Measurements from ENCODE around the gene DENND1B. TPM values are rescaled to one million over a fixed set of nuclear protein-coding genes. Genes with fewer than 3 reads are reported as not detected.

Gene DENND1B
- total RNA-seq, 1 experiment from 2014 or later = 6.3 TPM

DNA sequence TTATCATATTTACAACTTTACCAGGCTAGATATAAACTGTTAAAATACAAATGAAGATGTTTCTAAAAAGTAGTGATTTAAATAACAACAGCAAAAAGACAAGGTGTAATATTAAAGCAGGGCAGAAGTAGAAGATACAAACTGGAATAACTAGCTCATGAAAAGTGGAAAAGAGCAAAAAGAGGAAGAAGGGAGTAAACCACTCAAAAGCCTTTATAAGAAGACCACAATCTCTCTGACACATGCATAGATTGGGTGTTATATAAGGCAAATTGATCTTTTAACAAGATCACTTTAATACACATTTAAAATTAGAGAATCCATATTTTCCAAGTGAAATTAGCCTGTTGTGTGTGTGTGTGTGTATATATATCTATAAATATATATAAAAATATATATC, 5.0 kb downstream of the DENND1B start:
- H3K9me3 Mint-ChIP-seq = no peaks in the 10 kb centered on the region
- Histone ChIP-seq H3K4me1 (ENCODE audit: insufficient read depth, low read length) (no peaks in the 10 kb centered on the region), H4K8ac (replicated peaks; ENCODE audit: insufficient read length, low read depth, low read length) (no peak overlapping the region), H4K20me1 (ENCODE audit: control insufficient read depth, insufficient read depth, insufficient read length) (no peaks in the 10 kb centered on the region), H3K27ac (ENCODE audit: insufficient read length, low read depth, low read length) (no peak overlapping the region), H3K9ac (ENCODE audit: extremely low read depth, insufficient read length, low read length) (no peak overlapping the region), H2BK20ac (ENCODE audit: low read depth, low read length, poor library complexity, severe bottlenecking) (no peak overlapping the region), H3K27me3 (ENCODE audit: insufficient read depth, low read length) (no peaks in the 10 kb centered on the region), H3K4me2 (ENCODE audit: insufficient read depth, insufficient read length, low read length) (no peak overlapping the region), H4K91ac (ENCODE audit: insufficient read length, low read depth, low read length) (no peak overlapping the region), H3T11ph (ENCODE audit: low read length) (no peak overlapping the region), H2BK5ac (ENCODE audit: insufficient read length, low read length) (no peak overlapping the region), H3K79me1 (ENCODE audit: insufficient read depth, low read depth, low read length, poor library complexity, severe bottlenecking) (no peaks in the 10 kb centered on the region), H3K79me2 (ENCODE audit: insufficient read depth, low read length) (no peaks in the 10 kb centered on the region), H3K56ac (ENCODE audit: insufficient read length, low read depth, low read length) (no peak overlapping the region), H2BK15ac (ENCODE audit: low read depth, low read length) (no peak overlapping the region), H3K14ac (ENCODE audit: insufficient read depth, low read length) (no peak overlapping the region), H2BK12ac (ENCODE audit: insufficient read length, low read depth, low read length) (no peak overlapping the region), H3K9me3 (ENCODE audit: control insufficient read depth, low read depth, low read length) (no peaks in the 10 kb centered on the region), H3K18ac (ENCODE audit: insufficient read length, low read depth, low read length) (no peak overlapping the region), H3K23me2 (ENCODE audit: insufficient read length, low read depth, low read length, poor library complexity, severe bottlenecking) (no peaks in the 10 kb centered on the region), H3K23ac (ENCODE audit: insufficient read length, low read depth, low read length) (no peak overlapping the region), H4K5ac (ENCODE audit: insufficient read length, low read depth, low read length) (no peak overlapping the region), H2AFZ (ENCODE audit: low read length) (no peak overlapping the region), H2BK120ac (ENCODE audit: low read depth, low read length, poor library complexity, severe bottlenecking) (no peak overlapping the region), H2AK5ac (ENCODE audit: insufficient read length, low read length) (no peak overlapping the region), H3K4ac (ENCODE audit: low read depth, low read length) (no peak overlapping the region)
- TF ChIP-seq, protein P1, sequence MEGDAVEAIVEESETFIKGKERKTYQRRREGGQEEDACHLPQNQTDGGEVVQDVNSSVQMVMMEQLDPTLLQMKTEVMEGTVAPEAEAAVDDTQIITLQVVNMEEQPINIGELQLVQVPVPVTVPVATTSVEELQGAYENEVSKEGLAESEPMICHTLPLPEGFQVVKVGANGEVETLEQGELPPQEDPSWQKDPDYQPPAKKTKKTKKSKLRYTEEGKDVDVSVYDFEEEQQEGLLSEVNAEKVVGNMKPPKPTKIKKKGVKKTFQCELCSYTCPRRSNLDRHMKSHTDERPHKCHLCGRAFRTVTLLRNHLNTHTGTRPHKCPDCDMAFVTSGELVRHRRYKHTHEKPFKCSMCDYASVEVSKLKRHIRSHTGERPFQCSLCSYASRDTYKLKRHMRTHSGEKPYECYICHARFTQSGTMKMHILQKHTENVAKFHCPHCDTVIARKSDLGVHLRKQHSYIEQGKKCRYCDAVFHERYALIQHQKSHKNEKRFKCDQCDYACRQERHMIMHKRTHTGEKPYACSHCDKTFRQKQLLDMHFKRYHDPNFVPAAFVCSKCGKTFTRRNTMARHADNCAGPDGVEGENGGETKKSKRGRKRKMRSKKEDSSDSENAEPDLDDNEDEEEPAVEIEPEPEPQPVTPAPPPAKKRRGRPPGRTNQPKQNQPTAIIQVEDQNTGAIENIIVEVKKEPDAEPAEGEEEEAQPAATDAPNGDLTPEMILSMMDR (conservative IDR thresholded peaks at IDR 0.05) = no peak
- H3K27me3 Mint-ChIP-seq (ENCODE audit: low read depth) = no peaks in the 10 kb centered on the region
- no peaks in the 10 kb centered on the region for H3K36me3 Mint-ChIP-seq (ENCODE audit: insufficient read depth in 1 of 3, low read depth in 3 of 3)
- H3K4me1 Mint-ChIP-seq = peaks cover 10 to 19% of the 10 kb centered on the region in 2 experiments
- no peak overlapping the region for H3K4me3 Mint-ChIP-seq
- no peak for DNase-seq
- no peak overlapping the region for H3K27ac Mint-ChIP-seq
